T-helper 1 cell treated with Interleukin-12 subunit alpha and Interleukin-12 subunit beta and Interleukin-4 antibody, amounts not matched to agents 30 ng/mL and 1 ng/mL, for 36 hours (primary cell): ENCODE measurements around the gene EIF6. TPM values are rescaled to one million over a fixed set of nuclear protein-coding genes. Genes with fewer than 3 reads are reported as not detected.

Experiments
- intact Hi-C: fragments of 100-400 bp; cut with micrococcal nuclease; formaldehyde crosslinking; loops from one replicate; pipeline ENCODE4 v1.15.1; 2024
- total RNA-seq: library from RNA; stranded (reverse); gene quantifications from 2 replicates; pipeline ENCODE4 v1.2.3, GENCODE V29; 2022

The EIF6 gene
- total RNA-seq, 1 donor from 2014 or later: 118 TPM

DNA sequence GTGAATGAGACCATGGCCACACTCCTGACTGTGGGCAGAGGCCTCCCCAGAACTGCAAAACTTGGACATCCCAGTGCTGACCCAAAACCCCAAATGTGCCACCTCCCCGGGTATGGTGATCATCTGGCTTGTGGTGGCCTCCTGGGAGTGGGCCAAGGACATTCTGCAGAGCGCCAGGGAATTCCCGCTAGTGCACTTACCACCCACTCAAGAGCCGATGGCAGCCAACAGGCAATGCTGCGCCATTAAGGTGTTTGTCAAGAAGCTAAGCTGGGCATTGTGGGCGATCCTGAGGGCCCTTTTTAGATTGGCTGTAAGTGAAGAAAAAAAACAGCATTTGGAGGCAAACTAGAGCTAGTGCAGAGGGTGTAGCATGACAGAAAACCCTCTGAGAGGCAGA is 48.7 kb downstream of the EIF6 start:
- intact Hi-C loops: no loop called here

DNA sequence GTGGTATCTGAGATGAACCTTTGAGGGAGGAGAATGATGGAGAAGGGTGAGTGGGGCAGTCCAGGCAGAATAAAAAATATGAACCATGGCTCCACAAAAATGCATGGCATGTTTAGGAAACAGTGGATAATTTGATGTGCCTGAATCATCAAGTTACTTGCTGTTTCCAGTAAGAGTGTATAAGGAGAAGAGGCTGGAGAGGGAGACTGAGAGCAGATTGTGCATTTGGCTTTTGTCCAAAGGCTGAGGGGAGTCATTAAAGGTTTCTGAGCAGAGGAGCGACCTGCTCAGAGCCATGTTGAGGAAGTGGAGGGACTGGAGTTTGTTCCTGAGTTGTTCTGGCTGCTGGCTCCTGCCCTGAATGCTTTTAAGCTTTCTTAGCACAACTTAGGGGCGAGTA is 52.0 kb downstream of the EIF6 start:
- intact Hi-C loops: no loop called here

Other genes with a start within 250 kb of the EIF6 start
- gene TRPC4AP, start 192.0 kb downstream of the EIF6 start, total RNA-seq: 59.2 and 60.7 TPM in 2 replicates
- 28.1 and 28.3 TPM in 2 replicates for gene EDEM2, start 137.4 kb downstream of the EIF6 start, total RNA-seq
- gene PROCR, start 112.7 kb downstream of the EIF6 start, total RNA-seq: 0.34 and 0.61 TPM in 2 replicates
- 0.10 and 0.12 TPM in 2 replicates for gene MMP24, start 58.1 kb downstream of the EIF6 start, total RNA-seq
- 32.5 and 34.0 TPM in 2 replicates for gene MMP24OS, start 6.7 kb downstream of the EIF6 start, total RNA-seq
- not detected in 2 replicates for gene FAM83C, start 7.7 kb upstream of the EIF6 start, total RNA-seq
- 43.6 and 59.8 TPM in 2 replicates for gene UQCC1, start 127.2 kb upstream of the EIF6 start, total RNA-seq
- gene GDF5, start 153.5 kb upstream of the EIF6 start, total RNA-seq: 0.07 TPM in 1 of 2 replicates, not detected in the other
- gene CEP250, start 170.8 kb upstream of the EIF6 start, total RNA-seq: 69.9 and 74.1 TPM in 2 replicates
- not detected in 2 replicates for gene C20orf173, start 244.9 kb upstream of the EIF6 start, total RNA-seq